WERI-Rb-1 (cell line): ENCODE data around the gene IL3.

Experiments
- DNase-seq: peaks from one replicate; pipeline ENCODE4 v3.0.0-alpha.2; 2020
- H3K27ac ChIP-seq: fragments of 250-450 bp; sonication (Bioruptor Pico); 2 replicates; pipeline ENCODE4 v1.5.1; 2020; ENCODE audit warnings: mild to moderate bottlenecking, moderate library complexity
- H3K27me3 ChIP-seq: fragments of 250-450 bp; sonication (Bioruptor Pico); 2 replicates; pipeline ENCODE4 v1.5.1; 2021; ENCODE audit warnings: mild to moderate bottlenecking, low read depth, moderate library complexity; ENCODE audit not compliant: insufficient read depth, severe bottlenecking
- H3K36me3 ChIP-seq: fragments of 250-450 bp; sonication (Bioruptor Pico); 2 replicates; pipeline ENCODE4 v1.5.1; 2020; ENCODE audit warnings: mild to moderate bottlenecking, moderate library complexity
- H3K4me3 ChIP-seq: 2 replicates; pipeline ENCODE4 v1.5.1; 2011; ENCODE audit warnings: low read depth, mild to moderate bottlenecking, control low read depth, low read length
- H3K9me3 ChIP-seq: fragments of 250-450 bp; sonication (Bioruptor Pico); 2 replicates; pipeline ENCODE4 v1.5.1; 2021; ENCODE audit warnings: mild to moderate bottlenecking, moderate library complexity; ENCODE audit not compliant: severe bottlenecking
- CTCF ChIP-seq: IDR thresholded peaks from 2 replicates; pipeline ENCODE4 v1.5.1; 2011; ENCODE audit warnings: low read depth, mild to moderate bottlenecking, control low read depth, inconsistent platforms, low read length

Gene IL3

GRCh38 chr5:132019857-132020555, 40.4 kb upstream of the IL3 start:
- no peak for TF ChIP-seq CTCF
- no peaks in the 10 kb centered on the region for H3K27me3 ChIP-seq
- no peaks in the 10 kb centered on the region for H3K9me3 ChIP-seq
- H3K27ac ChIP-seq, result no peak overlapping the region
- no peaks in the 10 kb centered on the region for H3K36me3 ChIP-seq
- no peak for DNase-seq
- no peak overlapping the region for H3K4me3 ChIP-seq

GRCh38 chr5:132020568-132021339, 39.7 kb upstream of the IL3 start:
- Histone ChIP-seq H3K27me3 (no peaks in the 10 kb centered on the region), H3K4me3 (no peak overlapping the region), H3K27ac (no peak overlapping the region), H3K9me3 (no peaks in the 10 kb centered on the region), H3K36me3 (no peaks in the 10 kb centered on the region)
- no peak for DNase-seq
- no peak for TF ChIP-seq CTCF

GRCh38 chr5:132021654-132022053, 38.8 kb upstream of the IL3 start:
- no peak overlapping the region for H3K27ac ChIP-seq
- H3K27me3 ChIP-seq, result no peaks in the 10 kb centered on the region
- no peak for DNase-seq
- H3K4me3 ChIP-seq, result no peak overlapping the region
- H3K36me3 ChIP-seq, result no peaks in the 10 kb centered on the region
- H3K9me3 ChIP-seq, result no peaks in the 10 kb centered on the region
- no peak for TF ChIP-seq CTCF

- no peak for DNase-seq
- Histone ChIP-seq H3K9me3 (no peaks in the 10 kb centered on the region), H3K27ac (no peak overlapping the region), H3K27me3 (no peaks in the 10 kb centered on the region), H3K4me3 (no peak overlapping the region), H3K36me3 (no peaks in the 10 kb centered on the region)
- TF ChIP-seq CTCF, result no peak
Observed at GRCh38 chr5:132022737-132023136, 37.7 kb upstream of the IL3 start.

- TF ChIP-seq CTCF, result no peak
- H3K4me3 ChIP-seq, result no peak overlapping the region
- no peaks in the 10 kb centered on the region for H3K9me3 ChIP-seq
- DNase-seq, result no peak
- H3K27me3 ChIP-seq, result no peaks in the 10 kb centered on the region
- no peak overlapping the region for H3K27ac ChIP-seq
- H3K36me3 ChIP-seq, result no peaks in the 10 kb centered on the region
Observed at GRCh38 chr5:132023258-132024116, 37.0 kb upstream of the IL3 start.
